Suprapubic skin (tissue), 4 donors: ENCODE data around the gene MS4A4A. TPM values are rescaled to one million over a fixed set of nuclear protein-coding genes. Genes with fewer than 3 reads are reported as not detected.

ENCODE experiments used
- DNase-seq, 2 donors: peaks; one replicate each; pipeline ENCODE4 v3.0.0-alpha.2; 2019; ENCODE audit warnings: low spot score in 2 of 2
- H3K27ac ChIP-seq: fragments of 200-600 bp; sonication (generic); one replicate; pipeline ENCODE4 v1.5.1; 2019
- H3K27me3 ChIP-seq: fragments of 200-600 bp; sonication (generic); one replicate; pipeline ENCODE4 v1.5.1; 2019
- H3K36me3 ChIP-seq: fragments of 200-600 bp; sonication (generic); one replicate; pipeline ENCODE4 v1.5.1; 2019
- H3K4me1 ChIP-seq: fragments of 200-600 bp; sonication (generic); one replicate; pipeline ENCODE4 v1.5.1; 2019
- H3K4me3 ChIP-seq: fragments of 200-600 bp; sonication (generic); one replicate; pipeline ENCODE4 v1.5.1; 2019; ENCODE audit warnings: mild to moderate bottlenecking
- H3K9me3 ChIP-seq: fragments of 200-600 bp; sonication (generic); one replicate; pipeline ENCODE4 v1.5.1; 2019
- EP300 ChIP-seq: sonication (generic); formaldehyde crosslinking; IDR thresholded peaks from one replicate; pipeline ENCODE4 v1.6.1; 2017; ENCODE audit warnings: antibody characterized with exemption
- POLR2A ChIP-seq, 2 donors: fragments of 450-650 bp; IDR thresholded peaks; one replicate each; pipeline ENCODE4 v1.6.1; 2017; ENCODE audit warnings: antibody characterized with exemption in 2 of 2, mild to moderate bottlenecking in 2 of 2, moderate library complexity in 2 of 2
- POLR2AphosphoS5 ChIP-seq, 3 donors: sonication (generic); formaldehyde crosslinking; IDR thresholded peaks; one replicate each; pipeline ENCODE4 v1.6.1; 2017; ENCODE audit warnings: antibody characterized with exemption in 3 of 3
- WGBS: methylation state at CpG from one replicate; pipeline ENCODE4 v1.1.5; 2018; 5-methylcytosine and 5-hydroxymethylcytosine counted together
- total RNA-seq, 4 donors: library from RNA; depleted of rRNA; stranded (reverse); fragments of >200 nt; gene quantifications; one replicate each; pipeline ENCODE4 v1.1.0, GENCODE V29; 2016
- TF ChIP-seq, protein P1 (sequence below), 2 donors: fragments of 200-600 bp in 1 of 2; fragments of 450-650 bp in 1 of 2; sonication (generic) in 1 of 2; IDR thresholded peaks; one replicate each; pipeline ENCODE4 v1.5.1; 2016 to 2019; ENCODE audit warnings: antibody characterized with exemption in 2 of 2, mild to moderate bottlenecking in 1 of 2, moderate library complexity in 1 of 2

MS4A4A gene
- total RNA-seq, 4 donors from 2014 or later, result 2.1 to 4.8 (median 2.4) TPM

GRCh38 chr11:60332846-60333245, 52.4 kb downstream of the MS4A4A start:
- Histone ChIP-seq H3K4me1 (no peaks in the 10 kb centered on the region), H3K27ac (no peak overlapping the region), H3K27me3 (no peaks in the 10 kb centered on the region), H3K36me3 (no peaks in the 10 kb centered on the region), H3K4me3 (no peak overlapping the region), H3K9me3 (peaks cover 4% of the 10 kb centered on the region)
- TF ChIP-seq POLR2A (IDR thresholded peaks at IDR 0.05), result no peak
- no peak for TF ChIP-seq EP300
- no peak for TF ChIP-seq POLR2AphosphoS5 (IDR thresholded peaks at IDR 0.05)
- TF ChIP-seq, protein P1, sequence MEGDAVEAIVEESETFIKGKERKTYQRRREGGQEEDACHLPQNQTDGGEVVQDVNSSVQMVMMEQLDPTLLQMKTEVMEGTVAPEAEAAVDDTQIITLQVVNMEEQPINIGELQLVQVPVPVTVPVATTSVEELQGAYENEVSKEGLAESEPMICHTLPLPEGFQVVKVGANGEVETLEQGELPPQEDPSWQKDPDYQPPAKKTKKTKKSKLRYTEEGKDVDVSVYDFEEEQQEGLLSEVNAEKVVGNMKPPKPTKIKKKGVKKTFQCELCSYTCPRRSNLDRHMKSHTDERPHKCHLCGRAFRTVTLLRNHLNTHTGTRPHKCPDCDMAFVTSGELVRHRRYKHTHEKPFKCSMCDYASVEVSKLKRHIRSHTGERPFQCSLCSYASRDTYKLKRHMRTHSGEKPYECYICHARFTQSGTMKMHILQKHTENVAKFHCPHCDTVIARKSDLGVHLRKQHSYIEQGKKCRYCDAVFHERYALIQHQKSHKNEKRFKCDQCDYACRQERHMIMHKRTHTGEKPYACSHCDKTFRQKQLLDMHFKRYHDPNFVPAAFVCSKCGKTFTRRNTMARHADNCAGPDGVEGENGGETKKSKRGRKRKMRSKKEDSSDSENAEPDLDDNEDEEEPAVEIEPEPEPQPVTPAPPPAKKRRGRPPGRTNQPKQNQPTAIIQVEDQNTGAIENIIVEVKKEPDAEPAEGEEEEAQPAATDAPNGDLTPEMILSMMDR (IDR thresholded peaks at IDR 0.05), result no peak
- no peak for DNase-seq
- 42% methylated on average over 3 of the region's 3 CpGs for WGBS

- Histone ChIP-seq H3K27ac (no peak overlapping the region), H3K27me3 (no peaks in the 10 kb centered on the region), H3K4me3 (no peak overlapping the region), H3K9me3 (peaks cover 4% of the 10 kb centered on the region), H3K4me1 (no peaks in the 10 kb centered on the region), H3K36me3 (no peaks in the 10 kb centered on the region)
- TF ChIP-seq, protein P1 (IDR thresholded peaks at IDR 0.05), result peak; percentile 24 to 68
- TF ChIP-seq POLR2AphosphoS5 (IDR thresholded peaks at IDR 0.05), result no peak
- peak in 1 of 2 donors; percentile 63 for DNase-seq
- WGBS, result 24% methylated on average over 2 of the region's 2 CpGs
These were observed 53.6 kb downstream of the MS4A4A start for GRCh38 chr11:60334005-60334620.

- WGBS, result 87% methylated on average over 7 of the region's 7 CpGs
- DNase-seq, result no peak
- Histone ChIP-seq H3K4me1 (no peaks in the 10 kb centered on the region), H3K27ac (no peak overlapping the region), H3K4me3 (no peak overlapping the region), H3K27me3 (no peaks in the 10 kb centered on the region), H3K36me3 (no peaks in the 10 kb centered on the region), H3K9me3 (no peaks in the 10 kb centered on the region)
- TF ChIP-seq EP300, result no peak
- no peak for TF ChIP-seq POLR2A (IDR thresholded peaks at IDR 0.05)
- no peak for TF ChIP-seq POLR2AphosphoS5 (IDR thresholded peaks at IDR 0.05)
- TF ChIP-seq, protein P1 (IDR thresholded peaks at IDR 0.05), result no peak
These were observed 56.4 kb downstream of the MS4A4A start for GRCh38 chr11:60336767-60337391.

DNA sequence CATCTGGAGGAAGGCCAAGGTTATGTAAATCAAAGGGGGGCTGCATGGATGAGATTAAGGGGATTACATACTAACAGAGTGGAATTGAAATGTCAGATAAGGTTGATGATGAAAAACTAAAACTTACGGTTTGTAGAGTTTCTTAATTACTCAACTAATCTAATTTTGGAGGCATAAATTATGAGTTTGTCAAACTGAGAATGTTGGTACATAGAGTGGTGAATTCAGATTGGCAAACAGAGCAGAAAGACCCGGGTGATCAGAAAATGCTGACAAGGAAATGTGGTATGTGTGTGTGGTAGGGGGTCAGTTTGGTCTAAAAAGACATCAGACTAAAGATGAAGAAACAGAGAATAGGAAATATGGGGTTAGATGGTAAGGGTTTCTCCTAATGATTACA, 57.6 kb downstream of the MS4A4A start:
- no peak for DNase-seq
- H3K4me3 ChIP-seq, result no peak overlapping the region

GRCh38 chr11:60339356-60339755, 58.9 kb downstream of the MS4A4A start:
- 54% methylated on average over 3 of the region's 3 CpGs for WGBS
- no peak for DNase-seq
- H3K9me3 ChIP-seq, result no peaks in the 10 kb centered on the region
- no peak overlapping the region for H3K4me3 ChIP-seq
- no peak overlapping the region for H3K27ac ChIP-seq
- H3K4me1 ChIP-seq, result no peaks in the 10 kb centered on the region
- H3K36me3 ChIP-seq, result no peaks in the 10 kb centered on the region
- no peak for TF ChIP-seq EP300
- no peak for TF ChIP-seq POLR2AphosphoS5 (IDR thresholded peaks at IDR 0.05)
- no peak for TF ChIP-seq POLR2A (IDR thresholded peaks at IDR 0.05)
- TF ChIP-seq, protein P1 (IDR thresholded peaks at IDR 0.05), result no peak
- H3K27me3 ChIP-seq, result no peaks in the 10 kb centered on the region

More for the DNA sequence above, 57.6 kb downstream of the MS4A4A start:
- Histone ChIP-seq H3K9me3 (no peaks in the 10 kb centered on the region), H3K27me3 (no peaks in the 10 kb centered on the region), H3K4me1 (no peaks in the 10 kb centered on the region), H3K36me3 (no peaks in the 10 kb centered on the region), H3K27ac (no peak overlapping the region)
- no peak for TF ChIP-seq POLR2A (IDR thresholded peaks at IDR 0.05)
- TF ChIP-seq, protein P1 (IDR thresholded peaks at IDR 0.05), result no peak
- no peak for TF ChIP-seq POLR2AphosphoS5 (IDR thresholded peaks at IDR 0.05)
- TF ChIP-seq EP300, result no peak
- WGBS, result 57% methylated on average over 2 of the region's 2 CpGs
